Trophoblast cell (in vitro differentiated cells and primary cell): Measurements from ENCODE around the gene C19orf47.

Experiments used
- DNase-seq, 2 donors: peaks; one replicate each; pipeline ENCODE4 v3.0.0-alpha.2; 2016
- H2AFZ ChIP-seq: 2 replicates; pipeline ENCODE4 v1.6.1; 2013; ENCODE audit warnings: low read length, moderate library complexity, mild to moderate bottlenecking; ENCODE audit not compliant: insufficient read depth, poor library complexity
- H2AK5ac ChIP-seq: 2 replicates; pipeline ENCODE4 v1.6.1; 2013; ENCODE audit warnings: mild to moderate bottlenecking, low read length
- H2BK120ac ChIP-seq: 2 replicates; pipeline ENCODE4 v1.6.1; 2013; ENCODE audit warnings: low read length, mild to moderate bottlenecking, moderate library complexity; ENCODE audit not compliant: insufficient read depth, poor library complexity
- H2BK12ac ChIP-seq: 2 replicates; pipeline ENCODE4 v1.6.1; 2013; ENCODE audit warnings: mild to moderate bottlenecking, low read length, moderate library complexity
- H2BK5ac ChIP-seq: 2 replicates; pipeline ENCODE4 v1.6.1; 2013; ENCODE audit warnings: low read length, low read depth, moderate library complexity, mild to moderate bottlenecking; ENCODE audit not compliant: poor library complexity
- H3K14ac ChIP-seq: 2 replicates; pipeline ENCODE4 v1.6.1; 2013; ENCODE audit warnings: mild to moderate bottlenecking, low read length
- H3K18ac ChIP-seq: 2 replicates; pipeline ENCODE4 v1.6.1; 2013; ENCODE audit warnings: mild to moderate bottlenecking, low read length
- H3K23ac ChIP-seq: 2 replicates; pipeline ENCODE4 v1.6.1; 2013; ENCODE audit warnings: low read length
- H3K27ac ChIP-seq: 2 replicates; pipeline ENCODE4 v1.5.1; 2013; ENCODE audit warnings: low read depth, mild to moderate bottlenecking, inconsistent platforms, low read length, moderate library complexity
- H3K27me3 ChIP-seq: 2 replicates; pipeline ENCODE4 v1.6.1; 2013; ENCODE audit warnings: inconsistent platforms, mild to moderate bottlenecking, low read length, moderate library complexity; ENCODE audit not compliant: insufficient read depth
- H3K36me3 ChIP-seq, 2 experiments: 1 replicate in 1 of 2; 2 replicates in 1 of 2; pipeline ENCODE4 v1.6.1; 2013; ENCODE audit warnings: low read length in 2 of 2, mild to moderate bottlenecking in 2 of 2, moderate library complexity in 1 of 2; ENCODE audit not compliant: insufficient read depth in 2 of 2, control insufficient read depth in 1 of 2
- H3K4ac ChIP-seq: 2 replicates; pipeline ENCODE4 v1.6.1; 2013; ENCODE audit warnings: low read depth, mild to moderate bottlenecking, low read length, moderate library complexity
- H3K4me1 ChIP-seq, 2 experiments: 1 replicate in 1 of 2; 2 replicates in 1 of 2; pipeline ENCODE4 v1.6.1; 2013; ENCODE audit warnings: low read length in 2 of 2, mild to moderate bottlenecking in 2 of 2, moderate library complexity in 1 of 2; ENCODE audit not compliant: insufficient read depth in 2 of 2, control insufficient read depth in 1 of 2
- H3K4me2 ChIP-seq: 2 replicates; pipeline ENCODE4 v1.6.1; 2013; ENCODE audit warnings: inconsistent platforms, mild to moderate bottlenecking, low read length, moderate library complexity
- H3K4me3 ChIP-seq: 2 replicates; pipeline ENCODE4 v1.5.1; 2013; ENCODE audit warnings: mild to moderate bottlenecking, low read depth, low read length, inconsistent platforms
- H3K79me1 ChIP-seq: one replicate; pipeline ENCODE4 v1.6.1; 2013; ENCODE audit warnings: low read length
- H3K79me2 ChIP-seq: 2 replicates; pipeline ENCODE4 v1.6.1; 2013; ENCODE audit warnings: low read length, mild to moderate bottlenecking; ENCODE audit not compliant: control insufficient read depth, insufficient read depth, poor library complexity
- H3K9ac ChIP-seq: 2 replicates; pipeline ENCODE4 v1.6.1; 2013; ENCODE audit warnings: mild to moderate bottlenecking, low read length
- H3K9me3 ChIP-seq: 2 replicates; pipeline ENCODE4 v1.6.1; 2013; ENCODE audit warnings: low read depth, mild to moderate bottlenecking, control low read depth, inconsistent platforms, low read length; ENCODE audit not compliant: insufficient read depth
- H4K12ac ChIP-seq: 2 replicates; pipeline ENCODE4 v1.6.1; 2013; ENCODE audit warnings: low read depth, mild to moderate bottlenecking, low read length, moderate library complexity
- H4K8ac ChIP-seq: 2 replicates; pipeline ENCODE4 v1.6.1; 2013; ENCODE audit warnings: low read depth, mild to moderate bottlenecking, low read length, moderate library complexity
- H4K91ac ChIP-seq: one replicate; pipeline ENCODE4 v1.6.1; 2013; ENCODE audit warnings: low read depth, mild to moderate bottlenecking, low read length, moderate library complexity
- WGBS: extraction: QIAGEN DNeasy Blood & Tissue Kit; methylation state at CpG from one replicate; pipeline ENCODE4 v1.1.7; 2013; ENCODE audit warnings: missing lambda C conversion rate; ENCODE audit not compliant: insufficient read length, insufficient coverage; ENCODE audit errors: extremely low coverage; 5-methylcytosine and 5-hydroxymethylcytosine counted together

C19orf47 gene

GRCh38 chr19:40279120-40279551, 69.1 kb downstream of the C19orf47 start:
- no peak overlapping the region for H3K9ac ChIP-seq
- no peak overlapping the region for H2BK120ac ChIP-seq
- no peaks in the 10 kb centered on the region for H3K79me1 ChIP-seq
- no peak overlapping the region for H4K91ac ChIP-seq
- H2BK5ac ChIP-seq, result no peak overlapping the region
- H2AK5ac ChIP-seq, result no peak overlapping the region
- H3K18ac ChIP-seq, result no peak overlapping the region
- H4K12ac ChIP-seq, result no peak overlapping the region
- H3K4ac ChIP-seq, result peak overlapping the region; percentile 48
- peaks cover 8% of the 10 kb centered on the region in 2 experiments for H3K36me3 ChIP-seq
- no peak overlapping the region for H3K14ac ChIP-seq
- H2AFZ ChIP-seq, result no peak overlapping the region
- no peak overlapping the region for H2BK12ac ChIP-seq
- no peak for DNase-seq
- no CpG with 5 or more reads among the region's 15 CpGs for WGBS
- no peak overlapping the region for H3K27ac ChIP-seq
- H3K23ac ChIP-seq, result no peak overlapping the region
- H4K8ac ChIP-seq, result no peak overlapping the region
- peaks cover 19% of the 10 kb centered on the region for H3K79me2 ChIP-seq
- H3K4me1 ChIP-seq, result peaks cover 6 to 17% of the 10 kb centered on the region in 2 experiments
- no peaks in the 10 kb centered on the region for H3K9me3 ChIP-seq
- no peak overlapping the region for H3K4me3 ChIP-seq
- H3K27me3 ChIP-seq, result no peaks in the 10 kb centered on the region
- H3K4me2 ChIP-seq, result no peak overlapping the region

GRCh38 chr19:40278361-40279035, 69.7 kb downstream of the C19orf47 start:
- no CpG with 5 or more reads among the region's 16 CpGs for WGBS
- no peaks in the 10 kb centered on the region for H3K79me1 ChIP-seq
- H3K14ac ChIP-seq, result no peak overlapping the region

GRCh38 chr19:40277356-40278059, 70.7 kb downstream of the C19orf47 start:
- Histone ChIP-seq H2BK12ac (no peak overlapping the region), H2BK120ac (no peak overlapping the region), H2BK5ac (no peak overlapping the region), H3K79me1 (no peaks in the 10 kb centered on the region), H3K4me3 (no peak overlapping the region), H3K4me1 (peaks cover 6 to 10% of the 10 kb centered on the region in 2 experiments), H3K27me3 (no peaks in the 10 kb centered on the region), H4K91ac (no peak overlapping the region), H2AK5ac (no peak overlapping the region), H3K23ac (no peak overlapping the region), H4K8ac (no peak overlapping the region), H3K14ac (no peak overlapping the region), H3K27ac (no peak overlapping the region), H4K12ac (no peak overlapping the region), H3K4ac (peak overlapping the region; percentile 66), H3K79me2 (peaks cover 10% of the 10 kb centered on the region), H3K9ac (no peak overlapping the region), H3K9me3 (no peaks in the 10 kb centered on the region), H2AFZ (no peak overlapping the region), H3K18ac (no peak overlapping the region), H3K36me3 (peaks cover 7 to 8% of the 10 kb centered on the region in 2 experiments), H3K4me2 (no peak overlapping the region)
- WGBS, result no CpG with 5 or more reads among the region's 10 CpGs
- DNase-seq, result no peak

More at GRCh38 chr19:40278361-40279035, 69.7 kb downstream of the C19orf47 start:
- Histone ChIP-seq H2BK5ac (no peak overlapping the region), H3K9ac (no peak overlapping the region), H3K4me1 (peaks cover 6 to 11% of the 10 kb centered on the region in 2 experiments), H3K27ac (no peak overlapping the region), H3K27me3 (no peaks in the 10 kb centered on the region), H3K4ac (peak overlapping the region; percentile 66), H4K8ac (no peak overlapping the region), H4K12ac (no peak overlapping the region), H3K4me3 (no peak overlapping the region), H2BK12ac (no peak overlapping the region), H2BK120ac (no peak overlapping the region), H4K91ac (no peak overlapping the region), H2AFZ (no peak overlapping the region), H3K18ac (no peak overlapping the region), H2AK5ac (no peak overlapping the region), H3K23ac (no peak overlapping the region), H3K36me3 (peaks cover 8% of the 10 kb centered on the region in 2 experiments), H3K9me3 (no peaks in the 10 kb centered on the region), H3K4me2 (no peak overlapping the region), H3K79me2 (peaks cover 14% of the 10 kb centered on the region)
- DNase-seq, result no peak

- DNase-seq, result no peak
- no peak overlapping the region for H3K18ac ChIP-seq
- no peak overlapping the region for H3K14ac ChIP-seq
- H3K4me2 ChIP-seq, result no peak overlapping the region
- peak overlapping the region; percentile 40 for H3K4me3 ChIP-seq
- peaks cover 0 to 4% of the 10 kb centered on the region in 2 experiments for H3K4me1 ChIP-seq
- H3K9me3 ChIP-seq, result no peaks in the 10 kb centered on the region
- no peaks in the 10 kb centered on the region for H3K79me1 ChIP-seq
- peaks cover 8% of the 10 kb centered on the region for H3K79me2 ChIP-seq
- no peak overlapping the region for H4K8ac ChIP-seq
- peaks cover 2 to 11% of the 10 kb centered on the region in 2 experiments for H3K36me3 ChIP-seq
- H3K27me3 ChIP-seq, result no peaks in the 10 kb centered on the region
- no peak overlapping the region for H2BK5ac ChIP-seq
- peak overlapping the region; percentile 60 for H3K4ac ChIP-seq
- H4K12ac ChIP-seq, result no peak overlapping the region
- H2AFZ ChIP-seq, result no peak overlapping the region
- no peak overlapping the region for H2AK5ac ChIP-seq
- no peak overlapping the region for H4K91ac ChIP-seq
- H3K9ac ChIP-seq, result no peak overlapping the region
- H2BK120ac ChIP-seq, result no peak overlapping the region
- no CpG with 5 or more reads among the region's 28 CpGs for WGBS
- H3K23ac ChIP-seq, result no peak overlapping the region
- H2BK12ac ChIP-seq, result no peak overlapping the region
- no peak overlapping the region for H3K27ac ChIP-seq
Observed at GRCh38 chr19:40274585-40275544, 73.3 kb downstream of the C19orf47 start.
